GM19468 (cell line): ENCODE results near the gene SLC4A11.

Experiments used
- ATAC-seq: cut with Tn5 transposase; IDR thresholded peaks from one replicate; pipeline ENCODE4 v1.9.1; 2021; ENCODE audit warnings: mild to moderate bottlenecking, moderate library complexity, moderate number of reproducible peaks; ENCODE audit not compliant: unreplicated experiment; ENCODE audit errors: extremely low read depth

Gene SLC4A11

DNA sequence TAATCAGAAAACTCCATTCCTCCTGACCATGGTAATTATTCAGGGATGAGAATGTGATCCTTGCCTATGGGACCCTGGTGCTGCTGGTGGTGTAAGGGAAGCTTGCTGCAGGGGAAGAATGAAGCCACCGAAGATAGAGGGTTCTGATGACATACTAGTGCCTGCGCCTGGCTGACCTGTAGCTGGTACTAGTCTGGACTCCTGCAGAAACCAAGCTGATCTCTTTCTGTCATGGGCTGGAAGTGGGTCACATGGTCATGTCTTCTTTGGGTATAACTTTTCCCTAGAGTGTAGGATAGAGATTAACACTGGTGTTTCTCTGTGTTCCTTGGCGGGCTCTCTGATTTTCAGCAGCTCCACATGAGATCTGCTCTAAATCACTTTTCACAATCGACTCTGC lies 8.6 kb upstream of the SLC4A11 start:
- ATAC-seq = no peak

DNA sequence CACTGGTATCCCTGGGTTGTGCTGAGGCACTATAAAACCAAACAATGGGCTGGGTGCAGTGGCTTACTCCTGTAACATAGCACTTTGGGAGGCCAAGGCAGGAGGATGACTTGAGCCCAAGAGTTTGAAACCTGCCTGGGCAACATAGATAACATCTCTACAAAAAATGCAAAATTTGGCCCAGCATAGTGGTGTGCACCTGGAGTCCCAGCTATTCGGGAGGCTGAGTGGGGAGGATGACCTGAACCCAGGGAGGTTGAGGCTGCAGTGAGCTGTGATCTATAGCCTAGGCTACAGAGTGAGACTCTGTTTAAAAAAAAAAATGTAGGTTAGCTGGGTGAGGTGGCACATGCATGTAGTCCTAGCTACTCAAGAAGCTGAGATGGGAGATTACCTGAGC lies 7.7 kb upstream of the SLC4A11 start:
- no peak for ATAC-seq

DNA sequence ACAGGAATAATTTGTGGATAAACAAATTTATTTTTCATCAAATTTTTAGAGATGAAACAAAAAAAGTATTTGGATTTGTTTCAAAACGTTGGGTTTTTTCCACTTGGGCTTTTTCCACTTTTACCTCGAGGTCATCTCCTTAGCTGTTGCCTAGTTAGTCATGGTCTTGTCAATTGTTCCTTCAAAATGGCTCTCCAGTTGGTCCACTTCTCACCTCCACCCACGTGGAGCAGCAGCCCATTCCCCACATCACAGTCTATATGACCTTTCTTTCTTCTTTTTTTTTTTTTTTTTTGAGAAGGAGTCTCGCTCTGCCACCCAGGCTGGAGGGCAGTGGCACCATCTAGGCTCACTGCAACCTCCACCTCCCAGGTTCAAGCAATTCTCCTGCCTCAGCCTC lies 6.7 kb upstream of the SLC4A11 start:
- ATAC-seq = no peak

DNA sequence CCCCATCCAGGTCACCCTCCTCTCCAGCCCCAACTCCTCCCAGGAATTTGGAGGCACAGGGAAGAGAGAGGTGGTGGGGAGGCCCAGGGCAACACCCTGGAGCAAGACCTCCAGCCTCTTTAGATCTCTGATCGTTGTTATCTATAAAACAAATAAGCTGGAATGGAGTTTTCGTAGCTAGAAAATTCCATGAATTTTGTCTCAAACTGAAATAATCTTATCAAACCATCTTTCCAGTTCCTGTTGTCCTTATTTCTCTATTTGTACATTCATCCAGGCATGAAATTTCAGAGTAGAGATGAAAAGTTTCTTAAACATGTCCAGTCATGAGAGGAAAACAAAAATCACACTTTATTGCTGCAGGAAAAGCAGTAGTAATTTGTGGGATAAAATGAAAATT lies 6.2 kb upstream of the SLC4A11 start:
- no peak for ATAC-seq

DNA sequence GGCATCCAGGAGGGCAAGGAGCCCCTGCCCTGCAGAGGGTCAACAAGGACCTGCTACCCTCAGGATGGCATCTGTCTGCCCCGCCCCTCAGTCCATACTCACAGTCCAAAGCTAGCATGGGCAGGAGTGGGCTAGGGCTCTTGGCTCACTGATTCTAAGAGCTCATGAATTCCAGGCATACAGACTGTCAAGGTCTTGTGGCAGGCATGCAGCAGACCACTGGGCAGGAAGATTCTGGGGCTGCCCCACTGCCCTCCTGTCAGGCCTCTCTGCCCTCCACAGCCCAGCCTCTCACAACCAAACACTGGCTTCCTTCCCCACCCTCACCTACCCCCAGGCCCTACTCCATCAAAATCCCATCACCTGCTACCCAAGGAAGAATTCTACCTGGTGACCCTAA lies 5.6 kb upstream of the SLC4A11 start:
- ATAC-seq = no peak

DNA sequence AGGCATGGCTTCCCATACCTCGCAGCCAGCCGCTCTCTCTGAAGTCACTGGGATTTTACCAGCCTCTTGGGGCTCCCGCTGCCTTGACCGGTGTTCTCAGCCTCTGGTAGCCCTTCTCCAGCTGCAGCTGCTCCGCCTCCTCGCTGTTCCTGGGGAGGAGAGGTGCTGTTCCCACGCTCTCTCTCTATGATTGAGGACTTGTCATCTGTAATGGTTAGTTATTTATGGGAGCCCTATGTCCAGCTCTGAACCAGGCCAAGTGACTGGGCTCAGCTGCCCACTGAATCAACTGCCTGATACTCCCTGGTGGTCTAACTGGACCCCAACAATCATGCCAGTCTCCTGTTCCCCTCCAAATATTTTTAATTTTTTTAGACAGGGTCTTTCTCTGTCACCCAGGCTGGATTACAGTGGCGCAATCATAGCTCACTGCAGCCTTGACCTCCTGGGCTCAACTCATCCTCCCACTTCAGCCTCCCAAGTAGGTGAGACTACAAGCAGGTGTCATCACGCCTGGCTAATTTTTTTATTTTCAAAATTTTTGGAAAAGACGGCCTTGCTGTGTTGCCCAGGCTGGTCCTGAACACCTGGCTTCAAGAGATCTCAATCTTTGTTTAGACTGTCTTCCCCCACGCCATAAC lies 4.8 kb upstream of the SLC4A11 start:
- no peak for ATAC-seq

DNA sequence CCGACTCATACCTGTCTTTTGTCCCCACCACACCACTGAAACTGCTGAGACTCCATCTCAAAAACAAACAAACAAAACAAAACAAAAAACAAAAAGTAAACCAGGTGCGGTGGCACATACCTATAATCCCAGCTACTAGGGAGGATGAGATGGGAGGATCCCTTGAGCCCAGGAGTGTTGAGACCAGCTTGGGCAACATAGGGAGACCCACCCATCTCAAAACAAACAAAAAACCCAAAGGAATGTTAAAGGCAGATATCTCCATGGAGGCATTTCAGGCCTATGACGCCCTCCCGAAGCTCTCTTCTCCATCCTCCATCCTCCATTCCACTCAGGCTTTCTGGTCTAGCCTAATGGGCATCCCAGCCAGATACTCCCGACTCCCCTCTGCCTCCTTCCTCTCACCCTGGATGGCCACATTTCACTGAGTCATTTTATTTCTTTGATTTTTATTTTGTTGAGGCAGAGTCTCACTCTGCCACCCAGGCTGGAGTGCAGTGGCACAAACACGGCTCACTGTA lies 3.2 kb upstream of the SLC4A11 start:
- no peak for ATAC-seq

DNA sequence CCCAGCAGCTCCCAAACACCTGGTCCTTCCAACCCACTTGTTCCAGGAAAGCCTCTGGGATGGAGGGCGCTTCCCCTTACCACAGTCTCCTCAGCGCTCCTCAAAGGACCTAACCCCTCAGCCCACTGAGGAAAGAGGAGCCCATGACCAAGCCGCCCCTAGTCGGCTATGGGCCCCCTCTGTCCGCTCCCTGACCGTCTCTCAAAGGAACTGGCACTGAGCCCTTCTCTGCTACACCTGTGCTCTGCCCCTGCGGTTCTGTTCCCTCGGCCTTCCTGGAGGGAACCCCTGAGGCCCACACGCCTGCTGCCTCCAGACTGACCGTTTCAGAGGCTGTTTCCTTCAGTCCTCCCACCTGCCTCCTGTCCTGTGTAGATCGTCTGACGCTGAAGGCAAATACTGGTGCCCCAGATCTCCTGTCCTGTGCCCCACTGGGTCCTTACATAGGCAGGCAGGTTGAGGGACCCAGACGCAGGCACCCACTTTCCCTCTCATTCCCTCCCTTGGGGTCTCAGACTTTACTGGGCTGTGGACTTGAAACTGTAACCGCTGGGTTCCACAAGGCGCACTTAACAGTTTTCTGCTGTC lies 1.9 kb upstream of the SLC4A11 start:
- ATAC-seq = no peak

DNA sequence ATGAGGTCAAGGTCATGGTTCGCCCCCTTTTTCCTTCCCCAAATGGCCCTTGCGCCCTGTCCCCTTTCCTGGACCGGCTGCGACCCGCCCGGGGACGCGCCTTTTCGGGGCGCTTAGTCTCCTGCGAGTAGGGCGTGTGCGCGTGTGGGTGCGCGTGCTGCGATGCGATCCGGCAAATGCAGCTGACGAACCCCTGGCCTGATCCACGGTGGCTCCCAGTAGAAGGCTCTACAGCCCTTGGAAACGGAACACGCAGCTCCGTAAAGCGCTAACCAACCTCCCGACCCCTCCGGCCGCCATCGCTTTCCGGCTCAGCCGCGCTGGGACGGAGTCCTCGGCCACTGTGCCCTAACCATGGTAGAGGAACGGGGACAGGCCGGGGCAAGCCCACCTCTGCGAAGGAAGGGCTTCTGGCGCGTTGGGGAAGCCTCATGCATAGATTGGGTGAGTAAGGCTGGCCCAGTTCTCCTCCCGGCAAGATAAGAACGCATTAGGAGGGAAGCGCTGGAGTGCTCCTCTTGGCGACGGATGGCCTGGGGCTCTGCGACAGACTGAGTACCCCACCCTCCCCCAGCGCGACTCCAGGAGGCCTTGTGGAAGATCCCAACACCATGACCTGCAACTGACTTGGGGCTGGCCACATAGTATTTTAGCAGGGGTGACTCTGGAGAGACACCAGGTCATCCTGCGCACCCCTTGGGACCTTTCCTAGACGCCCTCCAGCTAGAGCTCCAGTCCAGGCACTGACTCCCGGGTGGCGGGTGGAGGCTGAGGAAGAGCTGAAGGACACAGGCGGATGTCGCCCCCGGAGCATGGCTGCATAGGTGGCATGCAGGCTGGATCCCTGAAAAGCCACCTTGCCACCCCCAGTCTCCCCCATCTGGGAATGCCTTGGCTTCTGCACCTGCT lies 1.1 kb upstream of the SLC4A11 start:
- no peak for ATAC-seq

DNA sequence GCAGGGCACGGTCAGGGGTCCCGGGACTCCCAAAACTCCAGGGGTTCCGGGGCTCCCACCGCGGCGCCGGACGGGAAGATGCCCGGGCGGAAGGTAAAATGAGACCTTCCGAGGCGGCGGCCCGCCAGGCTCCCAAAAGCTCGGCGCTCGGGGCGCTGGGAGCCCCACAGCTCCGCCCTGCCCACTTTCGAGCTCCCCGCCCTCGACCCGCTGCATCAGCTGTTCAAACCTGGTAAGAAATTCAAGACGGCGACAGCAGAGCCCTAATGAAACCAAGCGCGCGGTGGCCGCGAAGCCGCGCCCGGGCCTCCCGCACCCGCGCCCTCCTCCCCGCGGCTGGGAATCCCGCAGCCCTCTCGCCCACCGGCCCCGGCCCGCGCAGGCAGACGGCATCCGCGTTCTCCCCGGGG lies 369 bp downstream of the SLC4A11 start:
- ATAC-seq = no peak

DNA sequence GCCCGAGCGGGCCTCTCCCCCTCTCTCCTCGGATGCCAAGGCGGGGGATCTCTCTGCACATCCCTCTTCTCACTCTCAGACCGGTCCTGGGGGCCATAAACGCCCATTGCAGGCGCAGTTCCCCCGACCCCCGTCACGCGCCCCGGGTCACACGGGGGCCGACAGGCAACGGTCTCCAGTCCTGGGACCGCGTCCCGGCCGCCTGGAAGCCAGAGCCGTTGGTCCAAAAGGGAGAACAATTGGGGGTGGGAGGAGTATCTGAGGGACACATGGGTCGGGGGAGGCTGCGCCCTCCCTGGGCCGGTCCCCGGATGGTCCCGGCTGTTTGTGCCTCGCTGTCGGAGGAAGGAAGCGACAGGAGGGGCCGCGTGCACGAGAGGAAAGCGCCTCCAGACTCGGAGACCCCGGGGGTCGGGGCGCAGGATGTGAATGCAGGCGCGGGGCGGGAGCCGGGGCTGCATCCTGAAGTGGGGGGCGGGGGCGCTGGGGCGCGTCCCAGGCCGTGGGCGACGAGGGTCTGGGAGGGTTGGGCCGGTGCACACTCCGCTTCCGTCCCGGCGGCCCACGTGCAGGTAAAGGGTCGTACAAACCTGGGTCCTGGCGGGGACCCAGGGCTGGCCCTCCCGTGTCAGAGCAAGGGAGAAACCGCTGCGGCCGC lies 903 bp downstream of the SLC4A11 start:
- no peak for ATAC-seq

DNA sequence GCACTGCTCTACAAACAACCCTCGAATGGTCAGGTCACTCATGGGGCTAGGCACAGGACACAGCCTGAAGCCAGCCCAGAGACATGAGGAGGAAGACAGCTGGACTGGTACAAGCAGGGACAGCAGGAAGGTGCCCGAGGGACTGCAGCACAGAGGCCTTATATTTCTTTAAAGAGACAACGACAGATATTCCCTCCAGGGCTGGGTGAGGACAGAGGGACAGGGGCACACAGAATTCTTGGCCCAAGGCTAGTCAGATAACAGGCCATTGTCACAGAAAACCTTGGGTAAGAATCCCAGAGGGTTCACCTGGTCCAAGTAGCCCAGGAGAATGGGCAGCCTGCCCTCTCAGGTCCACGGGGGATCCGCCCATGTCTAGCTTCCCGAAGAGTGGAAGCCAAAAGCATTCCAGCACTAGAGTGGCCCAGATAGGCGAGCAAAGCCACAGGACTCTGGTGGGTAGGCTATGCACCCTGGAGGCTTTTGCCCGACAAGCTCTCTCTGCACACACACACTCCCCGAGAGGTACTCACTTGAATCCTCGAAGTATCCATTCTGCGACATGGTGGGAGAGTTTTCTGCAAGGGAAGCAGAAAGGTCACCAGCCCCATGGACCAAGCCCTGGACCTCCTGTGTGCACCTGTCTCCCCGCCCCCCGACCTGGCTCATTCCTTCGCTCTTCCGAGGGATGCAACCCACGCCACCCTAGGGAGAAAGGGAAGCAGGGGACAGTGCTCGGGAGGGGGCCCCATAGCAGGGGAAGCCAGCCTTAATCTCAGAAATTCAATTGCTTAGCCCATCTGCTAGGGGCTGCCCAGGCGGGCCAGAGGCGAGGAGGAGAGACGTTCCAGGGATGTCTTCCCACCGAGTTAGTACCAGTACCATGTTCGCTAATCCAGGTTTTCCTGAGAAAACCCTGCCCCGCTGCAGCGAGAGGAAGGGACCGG lies 1.7 kb downstream of the SLC4A11 start:
- ATAC-seq = no peak

DNA sequence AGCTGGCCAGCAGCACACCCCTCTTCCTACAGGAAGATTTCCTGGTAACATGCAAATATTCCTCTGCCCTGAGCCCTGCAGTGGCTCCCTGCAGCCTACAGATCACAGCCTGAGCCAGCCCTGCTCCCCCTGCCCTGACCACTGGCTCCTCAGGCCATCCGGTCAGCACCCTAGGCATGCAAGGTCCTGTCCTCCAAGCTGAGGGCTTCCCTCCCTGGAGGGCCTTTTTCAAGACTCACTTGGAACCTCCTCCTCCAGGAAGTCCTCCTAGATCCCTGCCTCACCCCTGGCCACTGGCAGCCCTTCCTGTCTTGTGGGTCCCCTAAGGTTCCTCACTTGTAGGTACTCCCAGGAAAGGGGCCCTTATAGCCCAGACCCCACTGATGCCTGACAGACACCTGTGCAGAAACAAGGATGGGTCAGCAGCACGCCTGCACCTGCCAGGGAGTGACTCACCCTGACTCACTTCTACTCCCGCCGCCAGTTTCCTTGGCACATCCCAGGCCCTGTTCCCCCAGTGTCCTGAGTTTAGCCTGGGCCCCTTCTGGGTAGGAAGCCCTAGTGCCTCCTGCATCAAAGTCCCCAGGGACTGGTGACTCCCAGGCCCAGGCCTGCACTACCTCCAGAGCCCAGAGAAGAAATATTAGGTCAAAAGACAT lies 3.2 kb downstream of the SLC4A11 start:
- no peak for ATAC-seq

DNA sequence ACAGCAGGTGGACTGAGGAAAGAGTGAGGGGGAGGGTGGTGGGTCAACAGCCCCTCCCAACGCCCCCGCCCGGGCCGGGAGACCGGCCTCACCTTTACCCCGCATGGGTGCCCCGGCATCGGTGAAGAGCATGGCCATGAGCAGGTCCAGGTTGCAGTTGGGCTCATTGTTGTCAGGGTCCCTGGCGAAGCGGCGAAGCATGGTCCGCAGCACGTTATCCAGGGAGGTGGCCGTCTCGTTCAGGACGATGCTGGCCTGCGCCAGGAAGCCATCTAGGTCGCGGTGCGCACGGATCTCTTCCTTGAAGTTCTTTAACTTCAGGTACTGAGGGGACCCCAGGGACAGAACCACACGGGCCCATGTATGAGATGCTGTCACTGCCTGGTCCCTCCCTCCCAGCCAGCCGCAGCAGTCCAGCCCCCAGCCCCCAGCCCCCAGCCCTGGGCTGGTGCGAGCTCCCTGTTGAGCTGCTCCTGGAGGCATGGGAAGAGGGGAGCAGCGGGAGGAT lies 4.9 kb downstream of the SLC4A11 start:
- ATAC-seq = no peak

DNA sequence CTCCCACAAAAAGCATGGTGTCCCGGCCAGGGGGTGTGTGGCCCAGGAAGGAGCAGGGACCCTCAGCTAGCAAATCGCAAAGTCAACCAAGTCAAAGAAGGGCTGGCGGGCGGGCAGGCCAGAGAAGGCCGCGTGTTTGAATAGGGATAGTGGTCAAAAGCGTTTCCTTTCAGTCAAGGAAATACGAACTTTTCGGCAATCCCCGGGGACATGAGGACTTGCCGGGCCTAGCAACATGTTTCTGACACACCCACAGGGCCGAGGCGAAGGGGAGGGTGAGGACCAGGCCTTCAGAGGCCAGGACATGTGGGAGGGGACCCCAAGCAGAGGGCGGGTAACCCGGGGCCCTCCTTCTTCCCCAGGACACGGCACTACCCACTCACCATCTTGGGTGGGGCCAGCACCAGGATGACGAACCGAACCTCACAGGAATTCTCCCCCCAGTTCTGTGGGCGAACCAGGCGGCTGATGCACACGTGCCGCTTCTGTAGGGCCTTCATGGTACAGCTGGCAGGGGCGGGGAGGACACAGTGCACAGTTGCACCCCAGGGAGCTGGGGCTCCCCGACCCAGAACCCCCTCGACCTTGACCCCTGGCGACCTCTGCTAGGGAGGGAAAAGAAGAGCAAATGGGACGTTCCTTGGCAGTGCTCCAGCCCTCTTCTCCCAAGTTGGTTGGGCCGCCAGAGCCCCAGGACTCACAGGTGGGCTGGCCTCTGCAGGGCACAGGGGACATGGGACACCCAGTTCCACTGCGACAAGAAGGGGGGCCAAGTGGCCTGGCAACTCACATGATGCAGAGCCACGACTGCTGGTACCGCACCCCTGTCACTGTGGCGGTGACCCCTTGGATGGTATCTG lies 5.6 kb downstream of the SLC4A11 start:
- ATAC-seq = no peak

DNA sequence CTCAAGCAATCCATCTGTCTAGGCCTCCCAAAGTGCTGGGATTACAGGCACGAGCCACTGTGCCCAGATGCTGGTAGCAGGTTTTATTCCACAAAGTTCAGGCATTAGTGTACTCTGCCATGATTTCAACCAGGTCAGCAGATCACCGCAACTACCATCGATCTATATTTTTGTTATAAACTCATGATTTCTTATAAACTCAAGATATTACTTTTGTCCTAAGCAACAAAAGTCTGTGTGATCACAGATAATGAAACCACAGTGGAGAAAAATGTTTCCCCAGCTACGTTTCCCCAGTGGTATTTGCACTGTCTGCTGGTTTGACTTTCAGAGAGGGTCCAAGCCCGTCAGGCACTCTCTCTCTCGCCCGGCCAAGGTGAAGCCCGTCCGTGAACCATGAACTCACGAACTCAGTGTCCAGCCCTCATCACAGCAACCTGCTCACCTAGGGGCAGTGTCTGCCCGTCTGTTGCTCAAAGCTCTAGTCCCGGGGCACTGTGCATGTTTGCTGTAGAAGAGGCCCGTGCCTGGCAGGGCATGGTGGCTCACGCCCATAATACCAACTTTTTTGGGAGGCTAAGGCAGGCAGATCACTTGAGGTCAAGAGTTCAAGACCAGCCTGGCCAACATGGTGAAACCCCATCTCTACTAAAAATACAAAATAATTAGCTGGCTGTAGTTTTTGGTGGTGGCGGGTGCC lies 7.0 kb downstream of the SLC4A11 start:
- ATAC-seq = no peak

DNA sequence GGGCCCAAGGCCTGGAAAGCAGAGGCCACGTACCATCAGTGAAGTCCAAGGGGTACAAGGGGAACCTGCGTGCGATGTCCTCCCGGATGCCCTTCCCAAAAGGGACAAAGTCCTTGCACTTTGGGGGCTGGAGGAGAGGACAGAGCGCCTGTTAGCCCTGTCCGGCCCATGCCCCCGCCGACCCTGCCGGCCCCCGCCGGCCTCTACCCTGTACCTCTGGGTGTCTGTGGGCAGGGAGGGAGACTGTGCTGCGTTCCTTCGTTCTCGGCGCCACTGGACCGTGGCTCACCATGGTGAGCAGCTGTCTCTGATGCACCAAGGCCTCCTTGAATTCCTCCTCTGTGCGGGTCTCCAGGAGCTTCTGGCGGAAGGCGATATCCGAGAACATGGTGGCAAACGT lies 7.9 kb downstream of the SLC4A11 start:
- ATAC-seq = no peak
